ENCODE measurements around the gene KSR2. TPM values are rescaled to one million over a fixed set of nuclear protein-coding genes. Genes with fewer than 3 reads are reported as not detected.

The KSR2 gene
- total RNA-seq, 1 experiment from 2014 or later, result 2.0 TPM

DNA sequence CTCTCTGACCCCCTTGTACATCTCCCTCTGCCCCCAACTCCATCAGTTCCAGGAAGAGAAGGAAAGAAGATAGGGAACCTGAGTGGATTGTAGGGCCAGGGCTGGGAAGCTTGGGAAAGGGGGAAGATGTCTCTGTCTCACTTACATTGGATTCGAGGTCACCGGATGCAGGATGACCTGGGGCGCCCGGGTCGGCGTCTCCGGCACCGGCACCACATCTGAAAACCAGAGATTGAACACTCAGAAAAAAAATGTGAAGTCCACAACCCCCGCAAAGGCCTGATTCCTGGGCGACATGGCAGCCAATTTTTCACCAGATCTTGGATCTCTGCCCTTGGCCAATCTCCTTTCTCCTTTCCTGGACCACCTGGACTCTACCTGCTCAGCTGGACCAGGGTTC, 438.0 kb downstream of the KSR2 start:
- Histone ChIP-seq H3K4me3 (no peak overlapping the region), H4K20me1 (ENCODE audit: insufficient read depth) (no peaks in the 10 kb centered on the region; the same call in 1 of the 2 replicates), H3K27ac (no peak overlapping the region), H2AFZ (no peak overlapping the region), H3K9me3 (ENCODE audit: insufficient read depth, low read depth) (no peaks in the 10 kb centered on the region), H3K36me3 (ENCODE audit: low read depth) (no peaks in the 10 kb centered on the region), H3K79me2 (ENCODE audit: low read depth) (no peaks in the 10 kb centered on the region), H3K4me2 (no peak overlapping the region), H3K4me1 (replicated peaks; ENCODE audit: insufficient read depth) (no peaks in the 10 kb centered on the region), H3F3A (ENCODE audit: insufficient read depth, low read depth) (no peaks in the 10 kb centered on the region), H3K27me3 (ENCODE audit: insufficient read depth, low read depth) (peaks cover 49% of the 10 kb centered on the region), H3K9me2 (ENCODE audit: insufficient read depth) (no peaks in the 10 kb centered on the region)
- intact Hi-C loops (cut with micrococcal nuclease; ENCODE audit: unreplicated experiment), result no loop called here
- no peak for TF ChIP-seq EZH2 (IDR thresholded peaks at IDR 0.05; ENCODE audit: low read depth)
- TF ChIP-seq, protein P1, sequence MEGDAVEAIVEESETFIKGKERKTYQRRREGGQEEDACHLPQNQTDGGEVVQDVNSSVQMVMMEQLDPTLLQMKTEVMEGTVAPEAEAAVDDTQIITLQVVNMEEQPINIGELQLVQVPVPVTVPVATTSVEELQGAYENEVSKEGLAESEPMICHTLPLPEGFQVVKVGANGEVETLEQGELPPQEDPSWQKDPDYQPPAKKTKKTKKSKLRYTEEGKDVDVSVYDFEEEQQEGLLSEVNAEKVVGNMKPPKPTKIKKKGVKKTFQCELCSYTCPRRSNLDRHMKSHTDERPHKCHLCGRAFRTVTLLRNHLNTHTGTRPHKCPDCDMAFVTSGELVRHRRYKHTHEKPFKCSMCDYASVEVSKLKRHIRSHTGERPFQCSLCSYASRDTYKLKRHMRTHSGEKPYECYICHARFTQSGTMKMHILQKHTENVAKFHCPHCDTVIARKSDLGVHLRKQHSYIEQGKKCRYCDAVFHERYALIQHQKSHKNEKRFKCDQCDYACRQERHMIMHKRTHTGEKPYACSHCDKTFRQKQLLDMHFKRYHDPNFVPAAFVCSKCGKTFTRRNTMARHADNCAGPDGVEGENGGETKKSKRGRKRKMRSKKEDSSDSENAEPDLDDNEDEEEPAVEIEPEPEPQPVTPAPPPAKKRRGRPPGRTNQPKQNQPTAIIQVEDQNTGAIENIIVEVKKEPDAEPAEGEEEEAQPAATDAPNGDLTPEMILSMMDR (conservative IDR thresholded peaks at IDR 0.05), result no peak
- BruUV-seq (replicated peaks), result no TSS peak
- DNase-seq, result no peak
- POLR2A ChIA-PET (ENCODE audit: unreplicated experiment), result no interaction called here
- CTCF ChIA-PET, result no interaction called here

DNA sequence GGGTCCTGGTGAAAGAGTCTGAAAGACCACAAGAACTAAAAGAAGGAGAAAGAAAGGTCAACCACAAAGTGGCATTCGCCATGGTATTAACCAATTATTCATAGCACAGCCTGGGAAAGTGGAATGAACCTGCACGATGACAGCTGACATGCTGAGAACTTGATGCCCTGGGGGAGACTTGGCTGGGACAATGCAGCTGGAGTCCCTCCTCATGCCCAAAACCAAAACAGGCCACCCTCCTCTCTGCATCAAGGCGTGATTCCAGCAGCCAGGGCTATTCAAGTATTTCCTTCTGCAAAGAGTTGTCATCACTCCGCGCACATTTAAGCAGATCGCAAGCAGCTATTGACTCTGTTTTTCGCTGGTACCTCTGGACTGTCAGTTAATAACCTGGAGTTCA, 440.3 kb downstream of the KSR2 start:
- no peak overlapping the region for H3K4me3 ChIP-seq
- no peaks in the 10 kb centered on the region; the same call in 1 of the 2 replicates for H4K20me1 ChIP-seq (ENCODE audit: insufficient read depth)
- H3K79me2 ChIP-seq (ENCODE audit: low read depth), result no peaks in the 10 kb centered on the region
- TF ChIP-seq EZH2 (IDR thresholded peaks at IDR 0.05; ENCODE audit: low read depth), result no peak
- TF ChIP-seq, protein P1 (conservative IDR thresholded peaks at IDR 0.05), result no peak
- intact Hi-C loops (cut with micrococcal nuclease; ENCODE audit: unreplicated experiment), result no loop called here
- no peaks in the 10 kb centered on the region for H3K4me1 ChIP-seq (replicated peaks; ENCODE audit: insufficient read depth)
- no peaks in the 10 kb centered on the region for H3K9me2 ChIP-seq (ENCODE audit: insufficient read depth)
- BruUV-seq (replicated peaks), result no TSS peak
- ChIA-PET CTCF (no interaction called here), POLR2A (ENCODE audit: unreplicated experiment) (no interaction called here)
- no peak overlapping the region for H3K4me2 ChIP-seq
- H3K9me3 ChIP-seq (ENCODE audit: insufficient read depth, low read depth), result no peaks in the 10 kb centered on the region
- no peak overlapping the region for H3K27ac ChIP-seq
- H3F3A ChIP-seq (ENCODE audit: insufficient read depth, low read depth), result no peaks in the 10 kb centered on the region
- H2AFZ ChIP-seq, result no peak overlapping the region
- no peaks in the 10 kb centered on the region for H3K36me3 ChIP-seq (ENCODE audit: low read depth)
- peaks cover 43% of the 10 kb centered on the region for H3K27me3 ChIP-seq (ENCODE audit: insufficient read depth, low read depth)
- no peak for DNase-seq

DNA sequence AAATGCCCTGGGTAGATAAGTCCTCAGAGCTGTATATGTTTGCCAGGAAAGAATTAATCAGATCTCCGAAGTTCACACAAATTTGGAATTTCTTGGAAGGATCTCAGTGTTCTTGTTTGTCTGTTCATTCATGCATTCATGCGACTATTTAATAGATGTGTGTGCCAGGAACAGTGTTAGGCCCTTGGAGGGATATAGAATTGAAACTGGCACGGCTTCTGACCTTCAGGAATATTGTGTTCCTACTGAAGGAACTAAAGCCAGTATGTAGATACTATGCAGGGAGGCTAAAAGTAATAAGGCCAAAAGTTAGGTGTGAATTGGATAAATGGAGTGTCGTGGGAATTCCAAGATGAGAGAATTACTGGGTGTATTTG, 441.3 kb downstream of the KSR2 start:
- CTCF ChIA-PET, result no interaction called here
- Histone ChIP-seq H3K27ac (no peak overlapping the region), H3K4me3 (no peak overlapping the region), H3K4me1 (replicated peaks; ENCODE audit: insufficient read depth) (no peaks in the 10 kb centered on the region), H3K36me3 (ENCODE audit: low read depth) (no peaks in the 10 kb centered on the region), H3K9me3 (ENCODE audit: insufficient read depth, low read depth) (no peaks in the 10 kb centered on the region), H3F3A (ENCODE audit: insufficient read depth, low read depth) (no peaks in the 10 kb centered on the region), H3K4me2 (no peak overlapping the region), H3K27me3 (ENCODE audit: insufficient read depth, low read depth) (peaks cover 41% of the 10 kb centered on the region), H2AFZ (no peak overlapping the region), H4K20me1 (ENCODE audit: insufficient read depth) (no peaks in the 10 kb centered on the region; the same call in 1 of the 2 replicates), H3K9me2 (ENCODE audit: insufficient read depth) (no peaks in the 10 kb centered on the region), H3K79me2 (ENCODE audit: low read depth) (no peaks in the 10 kb centered on the region)
- no peak for TF ChIP-seq EZH2 (IDR thresholded peaks at IDR 0.05; ENCODE audit: low read depth)
- TF ChIP-seq, protein P1 (conservative IDR thresholded peaks at IDR 0.05), result no peak
- no peak for DNase-seq
- intact Hi-C loops (cut with micrococcal nuclease; ENCODE audit: unreplicated experiment), result no loop called here
- no TSS peak for BruUV-seq (replicated peaks)
- POLR2A ChIA-PET (ENCODE audit: unreplicated experiment), result no interaction called here
